ENCODE measurements around the gene CD3G.

GRCh38 chr11:118349475-118349874 lies 5.3 kb downstream of the CD3G start:
- TF ChIP-seq CTCF (IDR thresholded peaks at IDR 0.05) (no peak), POLR2A (IDR thresholded peaks at IDR 0.05) (no peak)
